Measurements from ENCODE around the gene SKP1. TPM values are rescaled to one million over a fixed set of nuclear protein-coding genes. Genes with fewer than 3 reads are reported as not detected.

The SKP1 gene
- total RNA-seq = 233 and 320 TPM in 2 replicates

GRCh38 chr5:134176511-134177368 lies at the start of gene SKP1:
Gene SKP1, minus strand, starts transcription at chr5:134176950. Its CDS starts 2,928 bp downstream, at chr5:134174022.

GRCh38 chr5:134225780-134226440 lies 49.2 kb upstream of the SKP1 start, which contains the start of gene PPP2CA:
Gene PPP2CA, minus strand, starts transcription at chr5:134226073. Its CDS starts 212 bp downstream, at chr5:134225861.

GRCh38 chr5:134113902-134114875 lies 62.6 kb downstream of the SKP1 start, which contains the start of gene TCF7:
Gene TCF7, plus strand, starts transcription at chr5:134114681. Its CDS starts 226 bp downstream, at chr5:134114907.

Other genes starting within 250 kb of the SKP1 start
- gene C5orf15, start 208.3 kb downstream of the SKP1 start, total RNA-seq = 41.4 and 46.8 TPM in 2 replicates
- gene VDAC1, start 172.0 kb downstream of the SKP1 start, total RNA-seq = 293 and 373 TPM in 2 replicates
- 0.28 and 0.55 TPM in 2 replicates for gene TCF7, start 62.3 kb downstream of the SKP1 start, total RNA-seq
- 43.4 and 55.8 TPM in 2 replicates for gene PPP2CA, start 49.1 kb upstream of the SKP1 start, total RNA-seq
- gene CDKL3, start 190.2 kb upstream of the SKP1 start, total RNA-seq = 1.7 and 2.1 TPM in 2 replicates
- 19.1 and 21.6 TPM in 2 replicates for gene UBE2B, start 194.6 kb upstream of the SKP1 start, total RNA-seq
- gene CDKN2AIPNL, start 234.9 kb upstream of the SKP1 start, total RNA-seq = 23.8 and 29.9 TPM in 2 replicates